GM21576 (cell line): ENCODE data around the gene ATP1A1.

Experiments used
- ATAC-seq: cut with Tn5 transposase; IDR thresholded peaks from one replicate; pipeline ENCODE4 v1.9.1; 2021; ENCODE audit warnings: mild to moderate bottlenecking, moderate library complexity; ENCODE audit not compliant: unreplicated experiment

The ATP1A1 gene

GRCh38 chr1:116370181-116370580 lies 2.9 kb upstream of the ATP1A1 start:
- ATAC-seq, result no peak

DNA sequence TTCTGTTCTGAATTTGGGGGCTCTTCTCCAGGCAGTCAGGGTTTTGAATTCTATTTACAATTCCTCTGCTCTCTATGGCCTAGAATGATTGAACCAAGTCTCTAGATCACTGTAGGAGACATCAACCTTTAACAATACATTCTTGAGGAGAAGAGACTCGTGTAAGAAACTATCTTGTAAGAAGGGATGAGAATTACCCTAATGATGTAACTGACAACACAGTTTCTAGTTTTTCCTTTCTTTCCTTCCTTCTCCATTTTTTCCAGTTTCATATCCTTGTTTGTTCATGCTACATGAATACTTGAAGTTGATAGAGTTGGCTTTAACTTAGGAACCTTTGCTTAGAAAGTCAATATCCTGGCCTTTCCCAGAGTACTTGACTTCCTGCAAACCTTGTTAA lies 1.3 kb upstream of the ATP1A1 start:
- no peak for ATAC-seq

DNA sequence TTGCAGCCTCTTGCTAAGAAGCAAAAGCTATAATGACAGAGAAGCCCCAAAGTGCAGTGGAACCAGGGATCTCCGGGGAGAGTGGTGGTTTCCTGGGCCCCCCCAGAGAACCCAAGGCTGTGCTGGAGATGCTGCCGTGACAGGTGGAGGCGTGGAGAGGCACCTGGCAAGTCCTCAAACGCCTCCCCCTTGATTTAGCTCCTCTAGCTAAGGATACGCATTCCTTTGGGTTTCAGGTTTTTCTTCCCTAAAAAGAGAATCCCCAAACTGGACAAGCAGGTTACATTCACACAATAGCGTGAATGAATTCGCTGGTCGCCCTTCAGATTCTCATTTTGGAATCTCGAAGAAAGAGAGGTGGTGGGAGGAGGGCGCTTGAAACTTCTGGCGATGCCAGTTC lies 853 bp upstream of the ATP1A1 start:
- ATAC-seq, result no peak

DNA sequence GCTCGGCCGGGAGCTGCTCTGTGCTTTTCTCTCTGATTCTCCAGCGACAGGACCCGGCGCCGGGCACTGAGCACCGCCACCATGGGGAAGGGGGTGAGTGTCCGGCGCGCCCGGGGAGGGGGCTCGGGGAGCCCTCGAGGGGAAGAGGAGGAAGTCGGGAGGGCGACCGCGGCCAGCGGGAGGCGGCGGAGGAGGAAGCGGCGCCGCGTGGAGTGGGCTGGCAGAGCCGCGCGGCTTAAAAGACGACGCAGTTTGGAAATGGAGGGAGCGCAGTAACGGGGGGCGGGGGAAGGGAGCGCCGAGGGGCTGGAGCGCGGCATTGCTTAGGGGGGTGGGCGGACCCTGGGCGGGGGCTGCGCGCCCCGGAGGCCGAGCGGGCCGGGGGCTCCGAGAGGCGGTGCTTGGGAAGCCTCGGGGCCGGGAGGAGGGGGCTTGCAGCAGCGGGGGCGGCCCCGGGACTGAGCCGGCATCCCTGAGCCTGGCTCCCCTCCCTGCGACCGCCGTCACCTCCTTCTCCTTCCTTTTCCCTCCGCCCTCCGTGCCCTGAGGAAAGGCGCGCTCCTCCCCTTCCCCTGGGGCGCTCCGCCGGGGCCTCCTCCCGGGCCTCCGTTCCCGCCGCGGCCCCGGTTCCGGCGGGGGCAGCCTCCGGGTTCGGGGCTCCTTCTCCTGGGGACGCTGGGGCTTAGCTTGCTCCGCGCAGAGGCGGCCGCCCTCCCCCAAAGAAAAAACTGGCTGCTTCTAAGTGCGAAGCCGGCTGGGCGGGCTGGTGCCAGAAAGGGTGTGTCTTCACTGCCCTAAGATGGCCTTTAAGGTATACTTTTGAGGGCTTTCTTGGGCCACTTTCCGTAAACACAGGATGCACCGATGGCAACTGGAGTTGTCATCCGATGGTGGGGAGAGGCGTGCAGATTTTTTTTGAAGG lies 648 bp downstream of the ATP1A1 start:
- peak; percentile 0 for ATAC-seq

GRCh38 chr1:116374353-116375147 lies 1.5 kb downstream of the ATP1A1 start:
- no peak for ATAC-seq

GRCh38 chr1:116375148-116375886 lies 2.3 kb downstream of the ATP1A1 start:
- no peak for ATAC-seq

DNA sequence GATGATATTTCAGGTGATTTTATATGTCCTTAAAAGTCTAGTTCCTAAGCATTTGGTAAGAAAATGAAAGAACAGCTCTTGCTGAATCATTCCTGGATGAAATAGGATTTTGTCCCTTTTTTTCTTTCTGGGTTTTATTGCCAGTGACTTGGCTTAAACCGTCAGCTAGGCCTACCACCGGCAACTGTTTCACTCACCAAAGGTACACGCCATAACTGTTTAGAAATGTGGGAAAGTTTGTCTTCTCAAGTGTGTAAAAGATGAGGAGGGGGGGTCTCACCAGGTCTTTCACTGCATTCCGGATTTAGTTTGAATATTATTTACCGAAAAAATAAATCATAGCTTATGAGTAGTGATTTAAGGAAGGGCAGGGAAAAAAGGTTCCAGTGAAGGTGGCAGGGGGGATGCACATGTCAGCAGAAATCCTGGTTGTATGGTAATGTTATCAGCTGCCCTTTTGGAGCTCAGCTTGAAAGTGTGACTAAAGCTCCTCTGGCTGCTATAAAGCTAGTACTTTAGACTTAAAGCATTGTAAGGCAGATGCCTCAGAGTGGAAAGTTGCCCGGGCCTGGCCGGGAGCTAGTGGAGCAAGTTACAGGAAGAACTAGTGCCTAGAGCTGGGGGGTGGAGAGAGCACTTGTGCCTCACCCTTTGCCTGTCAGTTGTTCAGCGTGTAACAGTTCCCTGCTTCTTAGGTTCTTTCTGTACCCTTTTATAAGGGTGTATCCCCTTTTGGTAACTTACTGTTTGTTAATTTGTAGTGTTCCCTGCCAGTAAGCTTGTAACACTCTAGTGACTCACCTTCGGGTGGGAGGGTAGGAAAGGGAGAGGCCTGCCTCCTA lies 3.1 kb downstream of the ATP1A1 start:
- no peak for ATAC-seq

DNA sequence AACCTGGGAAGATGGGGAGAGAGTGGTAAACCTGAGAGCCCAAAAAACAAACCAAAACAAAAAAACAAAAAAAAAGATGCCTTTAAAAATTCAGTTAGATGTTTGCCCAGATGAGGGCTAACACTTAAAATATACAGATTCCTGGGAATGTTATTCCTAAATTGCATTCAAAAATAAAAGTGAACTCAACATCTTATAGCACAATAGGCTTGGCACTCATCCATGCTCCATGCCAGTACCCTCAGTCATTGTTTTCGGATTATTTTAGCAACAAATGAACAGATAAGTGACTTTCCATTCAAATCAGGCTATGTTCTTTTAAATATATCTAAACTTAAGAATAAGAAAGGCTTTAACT lies 3.7 kb downstream of the ATP1A1 start:
- ATAC-seq, result no peak

GRCh38 chr1:116377541-116378529 lies 4.8 kb downstream of the ATP1A1 start:
- peak; percentile 67 for ATAC-seq

DNA sequence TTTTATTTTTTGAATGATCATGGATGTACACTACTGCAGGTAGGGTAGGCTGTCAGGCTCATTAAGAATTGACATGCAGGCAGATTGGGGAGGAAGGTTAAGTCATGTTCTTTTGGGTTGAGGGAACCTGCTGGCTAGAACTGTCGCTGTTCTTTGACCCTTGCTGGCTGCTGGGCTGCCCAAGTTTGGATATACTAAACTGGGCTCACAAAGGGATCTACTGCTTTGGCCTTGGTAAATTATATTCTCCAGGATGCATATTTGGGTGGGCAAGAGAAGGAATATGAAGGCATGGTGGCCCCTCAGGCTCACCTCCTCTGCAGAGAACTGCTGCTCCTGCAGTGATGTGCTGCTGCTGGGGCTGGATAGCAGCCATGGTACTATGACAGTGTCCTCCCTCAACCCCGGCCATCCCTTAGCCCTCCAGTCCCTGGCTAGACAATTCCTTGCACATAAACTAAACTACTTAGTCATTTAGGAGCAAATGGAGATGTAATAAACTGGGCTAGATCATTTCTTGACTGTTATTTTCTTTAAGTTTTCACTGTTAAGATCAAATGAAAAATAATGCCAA lies 6.1 kb downstream of the ATP1A1 start:
- ATAC-seq, result no peak

DNA sequence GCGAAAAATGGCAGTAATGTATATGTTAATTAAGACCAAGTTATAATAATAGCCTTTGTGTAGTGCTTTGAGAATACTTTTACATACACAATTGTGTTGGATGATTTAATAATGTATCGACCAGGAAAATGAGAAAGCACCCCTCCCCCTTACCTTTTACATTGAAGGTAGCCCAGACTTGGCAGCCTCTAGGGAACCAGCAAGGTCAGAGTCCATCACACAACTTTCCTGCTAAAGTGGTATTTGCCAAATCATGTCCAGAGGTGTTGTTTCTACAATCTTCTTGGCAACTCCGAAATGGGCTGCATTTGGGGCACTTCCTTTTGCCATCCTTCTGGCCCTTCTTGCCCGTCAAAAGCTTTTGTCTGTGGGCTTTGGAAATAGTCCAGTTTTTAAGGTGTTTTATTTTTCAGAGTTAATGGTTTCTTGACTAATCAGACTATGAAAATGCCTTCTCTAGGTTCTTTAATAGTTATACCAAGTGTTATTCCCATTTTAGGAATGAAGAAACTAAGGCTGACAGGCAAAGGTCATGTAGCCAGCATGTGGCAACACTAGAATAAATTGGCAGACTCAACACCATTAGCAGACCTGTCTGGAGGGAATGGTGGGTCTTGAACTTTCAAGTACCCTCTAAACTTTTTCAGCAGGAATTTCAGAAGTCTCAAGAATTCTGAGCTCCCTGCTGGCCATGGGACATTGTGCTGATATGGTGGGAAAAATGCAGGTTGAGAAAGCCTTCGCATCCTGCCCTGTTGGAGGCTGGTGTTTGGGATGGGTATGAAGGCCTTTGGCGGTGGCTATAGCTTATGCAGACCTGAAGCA lies 6.8 kb downstream of the ATP1A1 start:
- no peak for ATAC-seq

DNA sequence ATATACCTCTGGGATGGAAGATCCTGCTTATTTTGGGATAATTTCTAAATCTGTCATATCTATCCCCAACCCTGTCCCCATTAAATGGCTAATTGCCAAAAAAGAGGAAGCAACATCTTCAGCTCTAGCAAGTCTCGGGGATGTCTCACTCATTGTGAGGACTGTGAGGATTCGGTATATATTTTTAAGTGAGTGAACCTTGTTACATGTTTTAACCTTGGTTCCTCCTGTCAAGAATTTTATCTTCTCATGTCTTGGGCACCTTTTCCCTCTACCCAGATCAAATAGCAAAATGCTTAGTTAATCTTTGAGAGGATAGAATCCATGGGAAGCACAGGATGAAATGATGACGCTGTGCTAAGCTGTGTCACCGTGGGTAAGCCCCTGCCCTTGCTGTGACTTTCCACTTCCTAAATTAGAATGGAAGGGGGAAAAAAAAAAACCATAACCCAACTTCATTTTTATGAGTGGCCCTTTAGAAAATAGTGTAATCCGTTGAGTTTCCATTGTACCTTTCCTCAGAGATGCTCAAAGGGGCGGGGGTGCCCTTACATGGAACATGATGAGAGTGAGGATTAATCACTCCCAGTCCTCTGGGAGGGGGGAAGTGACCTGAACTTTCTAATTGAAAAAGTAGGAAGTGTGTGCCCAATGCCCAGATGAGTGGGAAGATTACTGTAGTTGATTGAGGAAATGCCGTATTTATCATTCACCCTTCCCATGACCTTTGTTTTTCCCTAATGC lies 7.6 kb downstream of the ATP1A1 start:
- ATAC-seq, result no peak

DNA sequence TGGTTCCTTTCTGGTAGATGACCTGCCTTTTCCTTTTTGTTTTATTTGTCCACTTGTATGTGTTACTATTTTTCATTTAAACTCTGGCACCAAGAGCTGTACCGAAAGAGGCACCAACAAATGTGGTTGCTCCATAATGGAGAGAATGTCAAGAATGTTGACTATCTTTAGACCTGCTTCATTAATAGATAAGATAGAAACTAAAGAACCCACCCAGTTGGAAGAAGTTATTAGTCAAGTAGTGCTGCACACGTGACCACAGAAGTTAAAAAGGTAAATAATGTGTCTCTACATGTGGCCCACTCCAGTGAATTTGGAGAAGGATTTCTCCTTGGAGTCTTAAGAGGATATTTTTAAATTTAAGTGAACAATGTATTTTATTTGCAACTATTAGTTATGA lies 9.3 kb downstream of the ATP1A1 start:
- no peak for ATAC-seq

DNA sequence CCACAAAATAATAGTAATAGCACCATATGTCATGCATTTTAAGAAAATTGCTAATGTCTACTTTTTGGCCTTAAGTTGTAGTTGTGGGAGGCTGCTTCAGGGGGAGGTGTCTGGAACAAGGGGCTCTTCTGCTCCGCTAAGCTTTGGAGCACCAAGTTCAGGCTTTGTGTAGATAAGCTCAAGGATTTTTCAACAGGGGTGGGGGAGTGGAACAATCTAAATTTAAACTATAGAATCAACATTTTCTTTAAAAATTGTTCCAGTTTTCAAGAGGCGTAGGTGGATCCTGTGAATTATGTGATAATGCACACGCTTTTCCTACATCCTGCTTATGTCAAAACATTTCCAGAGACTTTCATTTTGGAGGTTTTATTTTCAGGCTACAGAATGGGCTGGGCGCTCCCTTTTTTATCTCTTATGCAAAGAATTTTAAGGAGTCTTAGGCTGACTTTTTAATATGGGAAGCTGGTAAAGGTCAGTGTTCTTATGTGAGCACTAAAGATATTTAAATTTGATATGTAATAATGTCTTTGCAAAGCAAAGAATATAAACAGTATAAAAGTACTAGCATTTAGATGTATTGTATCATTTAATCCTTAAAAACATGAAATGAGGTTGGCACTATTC lies 9.9 kb downstream of the ATP1A1 start:
- ATAC-seq, result no peak

- ATAC-seq, result no peak
These were observed 13.0 kb downstream of the ATP1A1 start for GRCh38 chr1:116386042-116386441.

GRCh38 chr1:116387551-116387950 lies 14.5 kb downstream of the ATP1A1 start:
- ATAC-seq, result no peak

GRCh38 chr1:116388122-116388521 lies 15.1 kb downstream of the ATP1A1 start:
- ATAC-seq, result no peak
